ENCODE data around the gene PTPN13. TPM values are rescaled to one million over a fixed set of nuclear protein-coding genes. Genes with fewer than 3 reads are reported as not detected.

PTPN13 gene
- total and polyA plus RNA-seq, 4 donors, result 0.36 to 3.2 (median 1.2) TPM

GRCh38 chr4:86737244-86737643 lies 143.1 kb downstream of the PTPN13 start:
- Histone ChIP-seq H3K9me3 (ENCODE audit: control insufficient read depth in 4 of 4, low read length in 3 of 4) (no peaks in the 10 kb centered on the region), H3K27me3 (ENCODE audit: control insufficient read depth in 4 of 4, insufficient read depth in 4 of 4, low read length in 3 of 4) (no peaks in the 10 kb centered on the region), H3K4me1 (ENCODE audit: control insufficient read depth in 4 of 4, insufficient read depth in 4 of 4, low read length in 3 of 4) (no peaks in the 10 kb centered on the region), H3K27ac (ENCODE audit: low read depth in 1 of 2, low read length in 2 of 2) (no peak overlapping the region), H3K36me3 (ENCODE audit: control insufficient read depth in 4 of 4, insufficient read depth in 3 of 4, low read depth in 1 of 4, low read length in 3 of 4) (no peaks in the 10 kb centered on the region), H3K4me3 (ENCODE audit: low read depth in 1 of 3, low read length in 3 of 3) (no peak overlapping the region), H3K9ac (ENCODE audit: low read depth in 1 of 2, low read length in 2 of 2) (no peak overlapping the region)
- 80% methylated on average over 1 of the region's 1 CpG for WGBS
- DNase-seq (ENCODE audit: low spot score), result no peak
- TF ChIP-seq TAF1 (conservative IDR thresholded peaks at IDR 0.05) (no peak), ZBTB33 (IDR thresholded peaks at IDR 0.05) (no peak), FOXA2 (IDR thresholded peaks at IDR 0.05) (no peak), CTCF (IDR thresholded peaks at IDR 0.05; ENCODE audit: low read depth, low read length, missing input control) (no peak), RAD21 (IDR thresholded peaks at IDR 0.05) (no peak), SP1 (IDR thresholded peaks at IDR 0.05) (no peak), HNF4A (conservative IDR thresholded peaks at IDR 0.05) (no peak), YY1 (IDR thresholded peaks at IDR 0.05) (no peak), FOXA1 (IDR thresholded peaks at IDR 0.05) (no peak), HNF4G (IDR thresholded peaks at IDR 0.05) (no peak), JUND (IDR thresholded peaks at IDR 0.05) (no peak), MAX (IDR thresholded peaks at IDR 0.05) (no peak), NR2F2 (IDR thresholded peaks at IDR 0.05) (no peak), GABPA (IDR thresholded peaks at IDR 0.05 in 1 of 2, conservative IDR thresholded peaks at IDR 0.05 in 1 of 2) (no peak), ATF3 (IDR thresholded peaks at IDR 0.05) (no peak), RXRA (IDR thresholded peaks at IDR 0.05) (no peak), EGR1 (IDR thresholded peaks at IDR 0.05; ENCODE audit: low read depth in 2 of 2) (no peak), REST (IDR thresholded peaks at IDR 0.05) (no peak)

All from liver (tissue), 9 donors.